ENCODE data around the gene MANSC4. TPM values are rescaled to one million over a fixed set of nuclear protein-coding genes. Genes with fewer than 3 reads are reported as not detected.

Gene MANSC4
- total RNA-seq, 1 experiment from 2014 or later, result not detected

DNA sequence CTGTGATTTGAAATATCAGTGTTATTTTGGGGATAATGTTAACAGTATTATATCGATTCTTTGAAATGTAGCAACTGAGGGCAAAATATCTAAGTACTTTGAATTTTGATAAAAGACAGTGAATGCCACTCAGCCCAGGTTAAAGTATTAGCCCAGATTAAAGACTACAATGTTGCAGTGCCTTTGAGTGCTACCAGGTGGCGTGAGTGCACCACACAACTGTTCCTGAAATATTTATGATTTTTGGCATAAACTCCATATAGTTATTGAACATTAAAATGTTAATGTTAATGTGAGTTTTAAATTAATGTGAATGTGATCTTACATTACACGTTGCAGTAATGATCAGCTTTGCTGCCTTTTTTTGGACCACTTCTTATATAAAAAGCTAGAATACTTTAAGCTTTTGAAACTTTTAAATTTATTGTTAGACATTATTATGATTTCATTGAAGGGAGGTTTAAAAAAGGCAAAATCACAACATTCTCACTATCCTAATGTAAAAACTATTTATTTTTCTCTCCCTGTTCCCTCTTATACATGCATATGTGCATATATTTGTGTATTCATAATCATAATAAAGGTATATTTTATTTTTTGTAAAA, 46.9 kb downstream of the MANSC4 start:
- Mint-ChIP-seq H3K36me3 (peaks cover 29% of the 10 kb centered on the region), H3K27ac (no peak overlapping the region), H3K27me3 (ENCODE audit: low read depth) (no peaks in the 10 kb centered on the region), H3K9me3 (no peaks in the 10 kb centered on the region), H3K4me3 (no peak overlapping the region), H3K4me1 (no peaks in the 10 kb centered on the region)
- ChIA-PET CTCF (interaction anchor here (0.9 to 2.1 kb wide), 9 partner anchors 18 to 441 kb away, joined by 3 to 9 read pairs (median 4); partner anchors contain the start of genes KLHL42 and MANSC4), POLR2A (no interaction called here)
- no peak for DNase-seq (ENCODE audit: low spot score)
- no peak for ATAC-seq
- no peak for TF ChIP-seq MXD4 (CRISPR knock-in tag; IDR thresholded peaks at IDR 0.05; ENCODE audit: borderline replicate concordance)
- TF ChIP-seq, protein P1, sequence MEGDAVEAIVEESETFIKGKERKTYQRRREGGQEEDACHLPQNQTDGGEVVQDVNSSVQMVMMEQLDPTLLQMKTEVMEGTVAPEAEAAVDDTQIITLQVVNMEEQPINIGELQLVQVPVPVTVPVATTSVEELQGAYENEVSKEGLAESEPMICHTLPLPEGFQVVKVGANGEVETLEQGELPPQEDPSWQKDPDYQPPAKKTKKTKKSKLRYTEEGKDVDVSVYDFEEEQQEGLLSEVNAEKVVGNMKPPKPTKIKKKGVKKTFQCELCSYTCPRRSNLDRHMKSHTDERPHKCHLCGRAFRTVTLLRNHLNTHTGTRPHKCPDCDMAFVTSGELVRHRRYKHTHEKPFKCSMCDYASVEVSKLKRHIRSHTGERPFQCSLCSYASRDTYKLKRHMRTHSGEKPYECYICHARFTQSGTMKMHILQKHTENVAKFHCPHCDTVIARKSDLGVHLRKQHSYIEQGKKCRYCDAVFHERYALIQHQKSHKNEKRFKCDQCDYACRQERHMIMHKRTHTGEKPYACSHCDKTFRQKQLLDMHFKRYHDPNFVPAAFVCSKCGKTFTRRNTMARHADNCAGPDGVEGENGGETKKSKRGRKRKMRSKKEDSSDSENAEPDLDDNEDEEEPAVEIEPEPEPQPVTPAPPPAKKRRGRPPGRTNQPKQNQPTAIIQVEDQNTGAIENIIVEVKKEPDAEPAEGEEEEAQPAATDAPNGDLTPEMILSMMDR (IDR thresholded peaks at IDR 0.05), result peak; percentile 49; the same call in 1 of the 2 replicates

GRCh38 chr12:27732281-27732680, 47.8 kb downstream of the MANSC4 start:
- ATAC-seq (peak; percentile 99), DNase-seq (ENCODE audit: low spot score) (peak; percentile 34)
- no peak overlapping the region for H3K27ac Mint-ChIP-seq
- ChIA-PET POLR2A (no interaction called here), CTCF (interaction anchor here (1.1 to 2.1 kb wide), 6 partner anchors 18 to 209 kb away, joined by 3 to 9 read pairs (median 4); no protein-coding TSS in a partner anchor)
- no peaks in the 10 kb centered on the region for H3K9me3 Mint-ChIP-seq
- no peaks in the 10 kb centered on the region for H3K4me1 Mint-ChIP-seq
- no peak for TF ChIP-seq ELF4 (CRISPR knock-in tag; IDR thresholded peaks at IDR 0.05; ENCODE audit: low read depth)
- TF ChIP-seq ETV6 (CRISPR knock-in tag; IDR thresholded peaks at IDR 0.05), result no peak
- TF ChIP-seq NFATC4 (CRISPR knock-in tag; IDR thresholded peaks at IDR 0.05), result no peak
- peak; percentile 88; the same call in 1 of the 2 replicates for TF ChIP-seq ESRRA (CRISPR knock-in tag; IDR thresholded peaks at IDR 0.05; ENCODE audit: borderline replicate concordance)
- no peak for TF ChIP-seq NR1H2 (CRISPR knock-in tag; IDR thresholded peaks at IDR 0.05)
- peaks cover 28% of the 10 kb centered on the region for H3K36me3 Mint-ChIP-seq
- no peaks in the 10 kb centered on the region for H3K27me3 Mint-ChIP-seq (ENCODE audit: low read depth)
- H3K4me3 Mint-ChIP-seq, result no peak overlapping the region

- no peaks in the 10 kb centered on the region for H3K4me1 Mint-ChIP-seq
- CTCF ChIA-PET, result no interaction called here
- H3K27ac Mint-ChIP-seq, result no peak overlapping the region
- DNase-seq (ENCODE audit: low spot score) (no peak), ATAC-seq (no peak)
- no peak for TF ChIP-seq JUN (CRISPR knock-in tag; IDR thresholded peaks at IDR 0.05)
- TF ChIP-seq, protein P2, sequence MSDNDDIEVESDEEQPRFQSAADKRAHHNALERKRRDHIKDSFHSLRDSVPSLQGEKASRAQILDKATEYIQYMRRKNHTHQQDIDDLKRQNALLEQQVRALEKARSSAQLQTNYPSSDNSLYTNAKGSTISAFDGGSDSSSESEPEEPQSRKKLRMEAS (CRISPR knock-in tag; IDR thresholded peaks at IDR 0.05), result no peak
- TF ChIP-seq KAT7 (CRISPR knock-in tag; IDR thresholded peaks at IDR 0.05; ENCODE audit: borderline replicate concordance), result no peak
- TF ChIP-seq, protein P3, sequence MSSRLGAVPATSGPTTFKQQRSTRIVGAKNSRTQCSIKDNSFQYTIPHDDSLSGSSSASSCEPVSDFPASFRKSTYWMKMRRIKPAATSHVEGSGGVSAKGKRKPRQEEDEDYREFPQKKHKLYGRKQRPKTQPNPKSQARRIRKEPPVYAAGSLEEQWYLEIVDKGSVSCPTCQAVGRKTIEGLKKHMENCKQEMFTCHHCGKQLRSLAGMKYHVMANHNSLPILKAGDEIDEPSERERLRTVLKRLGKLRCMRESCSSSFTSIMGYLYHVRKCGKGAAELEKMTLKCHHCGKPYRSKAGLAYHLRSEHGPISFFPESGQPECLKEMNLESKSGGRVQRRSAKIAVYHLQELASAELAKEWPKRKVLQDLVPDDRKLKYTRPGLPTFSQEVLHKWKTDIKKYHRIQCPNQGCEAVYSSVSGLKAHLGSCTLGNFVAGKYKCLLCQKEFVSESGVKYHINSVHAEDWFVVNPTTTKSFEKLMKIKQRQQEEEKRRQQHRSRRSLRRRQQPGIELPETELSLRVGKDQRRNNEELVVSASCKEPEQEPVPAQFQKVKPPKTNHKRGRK (CRISPR knock-in tag; IDR thresholded peaks at IDR 0.05; ENCODE audit: borderline replicate concordance), result no peak
- TF ChIP-seq TEAD4 (CRISPR knock-in tag; IDR thresholded peaks at IDR 0.05), result no peak
- TF ChIP-seq SOX15 (CRISPR knock-in tag; IDR thresholded peaks at IDR 0.05), result no peak
- no peak for TF ChIP-seq NFATC4 (CRISPR knock-in tag; IDR thresholded peaks at IDR 0.05)
- TF ChIP-seq, protein P4, sequence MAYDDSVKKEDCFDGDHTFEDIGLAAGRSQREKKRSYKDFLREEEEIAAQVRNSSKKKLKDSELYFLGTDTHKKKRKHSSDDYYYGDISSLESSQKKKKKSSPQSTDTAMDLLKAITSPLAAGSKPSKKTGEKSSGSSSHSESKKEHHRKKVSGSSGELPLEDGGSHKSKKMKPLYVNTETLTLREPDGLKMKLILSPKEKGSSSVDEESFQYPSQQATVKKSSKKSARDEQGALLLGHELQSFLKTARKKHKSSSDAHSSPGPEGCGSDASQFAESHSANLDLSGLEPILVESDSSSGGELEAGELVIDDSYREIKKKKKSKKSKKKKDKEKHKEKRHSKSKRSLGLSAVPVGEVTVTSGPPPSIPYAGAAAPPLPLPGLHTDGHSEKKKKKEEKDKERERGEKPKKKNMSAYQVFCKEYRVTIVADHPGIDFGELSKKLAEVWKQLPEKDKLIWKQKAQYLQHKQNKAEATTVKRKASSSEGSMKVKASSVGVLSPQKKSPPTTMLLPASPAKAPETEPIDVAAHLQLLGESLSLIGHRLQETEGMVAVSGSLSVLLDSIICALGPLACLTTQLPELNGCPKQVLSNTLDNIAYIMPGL (CRISPR knock-in tag; IDR thresholded peaks at IDR 0.05), result no peak
- TF ChIP-seq, protein P5, sequence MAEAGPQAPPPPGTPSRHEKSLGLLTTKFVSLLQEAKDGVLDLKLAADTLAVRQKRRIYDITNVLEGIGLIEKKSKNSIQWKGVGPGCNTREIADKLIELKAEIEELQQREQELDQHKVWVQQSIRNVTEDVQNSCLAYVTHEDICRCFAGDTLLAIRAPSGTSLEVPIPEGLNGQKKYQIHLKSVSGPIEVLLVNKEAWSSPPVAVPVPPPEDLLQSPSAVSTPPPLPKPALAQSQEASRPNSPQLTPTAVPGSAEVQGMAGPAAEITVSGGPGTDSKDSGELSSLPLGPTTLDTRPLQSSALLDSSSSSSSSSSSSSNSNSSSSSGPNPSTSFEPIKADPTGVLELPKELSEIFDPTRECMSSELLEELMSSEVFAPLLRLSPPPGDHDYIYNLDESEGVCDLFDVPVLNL (CRISPR knock-in tag; IDR thresholded peaks at IDR 0.05; ENCODE audit: borderline replicate concordance, low read depth), result no peak
- TF ChIP-seq PRRX2 (CRISPR knock-in tag; IDR thresholded peaks at IDR 0.05), result no peak
- TF ChIP-seq E2F1 (CRISPR knock-in tag; IDR thresholded peaks at IDR 0.05), result no peak
- H3K4me3 Mint-ChIP-seq, result no peak overlapping the region
- POLR2A ChIA-PET, result no interaction called here
- peaks cover 35% of the 10 kb centered on the region for H3K36me3 Mint-ChIP-seq
- H3K27me3 Mint-ChIP-seq (ENCODE audit: low read depth), result no peaks in the 10 kb centered on the region
- no peaks in the 10 kb centered on the region for H3K9me3 Mint-ChIP-seq
These were observed 49.9 kb downstream of the MANSC4 start for GRCh38 chr12:27730097-27730588.
